D721Med (cell line): ENCODE data around the gene DNHD1.
A peak's percentile ranks its signal among the peaks of the same experiment; 100 is the strongest.
"Not testable (repeated sequence)": the region's sequence is repeated elsewhere in the genome, so short reads cannot be mapped to it uniquely, and the experiment has no call there.

ENCODE experiments used
- DNase-seq: peaks from one replicate; pipeline ENCODE4 v3.0.0; 2011; ENCODE audit warnings: low spot score; ENCODE audit not compliant: insufficient read length
- FAIRE-seq: peaks from 2 replicates; lab custom pipeline; 2011; peaks lifted over from hg19 to GRCh38; lab: Jason Lieb, UNC
- TF ChIP-seq, protein P1 (sequence below): IDR thresholded peaks from 2 replicates; pipeline ENCODE4 v1.5.1; 2012; ENCODE audit warnings: mild to moderate bottlenecking, control low read depth; ENCODE audit not compliant: insufficient read depth; ENCODE audit errors: missing control alignments

DNHD1 gene

GRCh38 chr11:6505577-6506240 is 8.6 kb downstream of the DNHD1 start:
- DNase-seq: no peak
- no peak for FAIRE-seq
- TF ChIP-seq, protein P1, sequence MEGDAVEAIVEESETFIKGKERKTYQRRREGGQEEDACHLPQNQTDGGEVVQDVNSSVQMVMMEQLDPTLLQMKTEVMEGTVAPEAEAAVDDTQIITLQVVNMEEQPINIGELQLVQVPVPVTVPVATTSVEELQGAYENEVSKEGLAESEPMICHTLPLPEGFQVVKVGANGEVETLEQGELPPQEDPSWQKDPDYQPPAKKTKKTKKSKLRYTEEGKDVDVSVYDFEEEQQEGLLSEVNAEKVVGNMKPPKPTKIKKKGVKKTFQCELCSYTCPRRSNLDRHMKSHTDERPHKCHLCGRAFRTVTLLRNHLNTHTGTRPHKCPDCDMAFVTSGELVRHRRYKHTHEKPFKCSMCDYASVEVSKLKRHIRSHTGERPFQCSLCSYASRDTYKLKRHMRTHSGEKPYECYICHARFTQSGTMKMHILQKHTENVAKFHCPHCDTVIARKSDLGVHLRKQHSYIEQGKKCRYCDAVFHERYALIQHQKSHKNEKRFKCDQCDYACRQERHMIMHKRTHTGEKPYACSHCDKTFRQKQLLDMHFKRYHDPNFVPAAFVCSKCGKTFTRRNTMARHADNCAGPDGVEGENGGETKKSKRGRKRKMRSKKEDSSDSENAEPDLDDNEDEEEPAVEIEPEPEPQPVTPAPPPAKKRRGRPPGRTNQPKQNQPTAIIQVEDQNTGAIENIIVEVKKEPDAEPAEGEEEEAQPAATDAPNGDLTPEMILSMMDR: peak; percentile 76

GRCh38 chr11:6516865-6517264 is 19.8 kb downstream of the DNHD1 start:
- FAIRE-seq: no peak
- TF ChIP-seq, protein P1: no peak
- no peak for DNase-seq

GRCh38 chr11:6520265-6520664 is 23.2 kb downstream of the DNHD1 start:
- DNase-seq: no peak
- no peak for FAIRE-seq
- TF ChIP-seq, protein P1: no peak

DNA sequence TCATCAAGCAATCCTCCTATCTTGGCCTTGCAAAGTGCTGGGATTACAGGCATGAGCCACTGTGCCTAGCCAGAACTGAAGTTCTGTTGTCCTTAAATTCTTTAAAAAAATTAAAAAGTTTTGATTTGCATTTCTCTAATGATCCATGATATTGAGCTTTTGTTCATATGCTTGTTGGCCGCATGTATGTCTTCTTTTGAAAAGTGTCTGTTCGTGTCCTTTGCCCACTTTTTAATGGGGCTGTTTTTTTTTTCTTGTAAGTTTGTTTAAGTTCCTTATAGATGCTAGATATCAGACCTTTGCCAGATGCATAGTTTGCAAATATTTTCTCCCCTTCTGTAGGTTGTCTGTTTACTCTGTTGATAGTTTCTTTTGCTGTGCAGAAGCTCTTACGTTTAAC is 24.9 kb downstream of the DNHD1 start:
- not testable (repeated sequence) for DNase-seq, FAIRE-seq

DNA sequence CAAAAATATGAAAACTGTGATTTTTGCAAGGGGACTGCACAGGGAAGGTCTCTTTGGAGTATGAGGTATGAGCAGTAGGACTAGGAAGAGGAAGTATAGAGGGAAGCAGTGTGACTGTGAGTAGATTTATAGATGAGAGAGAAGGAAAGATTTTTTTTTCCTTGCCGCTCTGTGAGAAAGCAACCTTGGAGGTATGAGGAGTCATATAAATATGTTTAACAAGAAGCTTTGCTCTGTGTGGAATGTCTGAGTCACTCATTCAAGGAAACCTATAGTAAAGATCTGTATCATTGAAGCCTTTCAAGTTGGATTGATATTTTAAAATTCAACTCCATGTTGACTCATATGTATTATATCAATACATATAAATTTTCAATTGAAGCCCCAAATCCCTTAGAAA is 26.2 kb downstream of the DNHD1 start:
- FAIRE-seq (no peak), DNase-seq (no peak)
- TF ChIP-seq, protein P1: no peak

DNA sequence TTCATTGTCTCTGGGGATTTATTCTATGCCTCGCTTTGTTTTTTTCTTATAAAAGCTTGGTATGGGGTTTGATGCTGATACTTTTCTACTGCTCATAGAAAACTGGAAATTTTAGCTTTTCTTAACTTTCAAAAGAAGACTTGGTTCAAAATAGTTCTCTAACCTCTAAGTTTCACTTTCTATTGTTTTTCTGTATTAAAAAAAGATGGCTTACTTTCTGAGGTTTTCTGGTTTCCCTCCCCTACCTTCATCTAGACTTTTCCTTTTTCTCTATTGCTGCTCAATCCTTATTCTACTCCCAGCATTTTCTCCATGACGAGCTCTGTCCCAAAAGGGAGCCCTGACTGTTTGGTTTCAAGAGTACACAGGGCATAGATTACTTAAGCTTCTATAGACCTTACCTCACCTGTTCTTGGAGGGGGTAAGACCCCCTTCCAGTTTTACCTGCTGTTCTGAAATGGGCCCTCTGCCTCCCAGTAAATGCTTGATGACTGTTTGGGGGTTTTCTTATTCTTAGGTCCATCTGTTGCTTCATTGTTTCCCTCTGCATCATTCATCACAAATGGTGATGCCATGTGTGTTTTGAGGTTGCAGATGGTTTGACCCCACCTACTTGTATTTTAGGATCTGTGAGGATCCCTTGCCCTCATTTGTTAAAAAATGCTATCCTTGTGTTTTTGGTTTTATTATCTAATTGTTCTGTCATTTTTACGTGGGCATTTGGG is 29.5 kb downstream of the DNHD1 start:
- DNase-seq: no peak
- FAIRE-seq: no peak

DNA sequence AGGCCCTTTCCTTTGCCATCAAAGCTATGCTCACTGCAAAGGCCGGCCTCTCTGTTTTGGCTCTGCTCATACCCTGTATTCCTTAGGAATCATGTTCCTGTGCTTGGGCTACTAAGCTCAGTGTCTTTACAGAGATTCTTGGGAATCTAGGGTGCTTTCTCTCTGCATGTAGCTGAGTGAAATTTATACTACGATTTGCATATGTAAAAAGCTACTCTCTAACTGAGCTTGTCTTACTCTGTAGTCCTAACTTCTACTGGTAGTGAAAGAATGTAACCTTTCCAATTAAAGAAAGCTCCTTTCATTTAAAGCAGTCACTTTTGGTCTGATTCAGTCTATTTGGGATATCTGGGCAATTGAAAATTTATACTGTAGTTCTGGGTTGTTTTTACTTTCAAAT is 32.2 kb downstream of the DNHD1 start:
- no peak for FAIRE-seq
- no peak for DNase-seq
- TF ChIP-seq, protein P1: no peak

More for the DNA sequence above, 29.5 kb downstream of the DNHD1 start:
- TF ChIP-seq, protein P1: no peak
